ENCODE measurements around the gene WFS1.

Gene WFS1

GRCh38 chr4:6233929-6234328 lies 35.7 kb upstream of the WFS1 start:
- DNase-seq (ENCODE audit: low read depth in 1 of 2, low spot score in 1 of 2), result no peak

DNA sequence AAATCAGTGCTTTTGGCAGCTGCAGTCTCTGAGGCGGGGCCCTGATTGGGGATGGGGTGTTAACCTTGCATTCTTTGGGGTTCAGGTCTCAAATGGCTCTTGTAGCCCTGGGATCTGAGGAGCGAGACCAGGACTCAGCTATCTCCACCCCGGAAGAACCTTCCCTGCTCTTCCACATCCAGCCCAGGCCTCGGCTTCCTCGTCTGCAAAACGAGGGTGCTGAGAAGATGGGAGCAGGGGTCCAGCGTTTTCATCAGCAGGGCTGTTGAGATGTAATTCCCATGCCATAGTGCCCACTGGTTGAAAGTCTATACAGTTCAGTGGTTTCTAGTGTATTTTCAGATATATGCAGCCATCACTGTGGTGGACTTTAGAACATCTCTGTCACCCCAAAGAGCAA lies 34.6 kb upstream of the WFS1 start:
- DNase-seq (ENCODE audit: low read depth in 1 of 2, low spot score in 1 of 2), result no peak

- no peak for DNase-seq (ENCODE audit: low read depth in 1 of 2, low spot score in 1 of 2)
Measured at GRCh38 chr4:6235901-6236640, 33.6 kb upstream of the WFS1 start.

- DNase-seq (ENCODE audit: low read depth in 1 of 2, low spot score in 1 of 2), result no peak
Measured at GRCh38 chr4:6236816-6237390, 32.7 kb upstream of the WFS1 start.

DNA sequence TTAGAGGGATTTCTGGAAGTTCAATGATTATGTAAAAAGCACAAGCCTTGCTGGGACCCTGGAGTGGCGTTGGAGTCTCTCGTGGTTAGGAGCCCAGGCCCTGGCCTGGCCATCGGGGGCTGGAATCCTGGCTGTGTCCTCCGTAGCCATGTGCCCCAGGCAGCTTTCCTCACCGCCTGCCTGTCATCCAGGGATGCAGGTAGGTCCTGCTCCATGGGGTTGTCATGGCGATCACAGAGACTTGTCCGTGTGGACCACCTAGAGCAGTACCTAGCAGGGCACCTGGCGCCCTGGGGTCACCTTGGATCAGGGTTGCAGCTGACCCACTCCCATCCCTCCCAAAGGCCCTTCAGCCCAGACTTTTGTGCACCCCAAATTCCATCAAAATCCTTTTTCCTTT lies 30.2 kb upstream of the WFS1 start:
- DNase-seq (ENCODE audit: low read depth in 1 of 2, low spot score in 1 of 2), result no peak

DNA sequence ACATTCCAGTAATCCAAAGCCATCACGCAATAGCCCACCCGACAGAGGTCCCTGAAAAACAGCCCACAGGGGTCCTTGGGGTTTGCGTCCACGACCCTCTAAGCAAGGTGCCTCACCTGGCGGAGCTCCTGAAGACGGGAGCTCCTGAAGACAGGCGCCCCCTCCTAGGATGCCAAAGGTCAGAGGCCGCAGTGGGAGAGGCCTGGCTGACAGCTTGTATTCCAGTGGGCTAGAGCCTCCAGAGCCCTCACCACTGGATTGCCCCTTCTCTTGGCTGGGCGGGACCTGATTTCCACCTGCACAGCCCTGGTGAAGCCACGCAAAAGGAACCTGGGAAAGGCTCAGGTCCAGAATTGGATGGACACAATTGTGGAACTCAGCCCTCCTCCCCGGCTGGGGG lies 29.7 kb upstream of the WFS1 start:
- no peak for DNase-seq (ENCODE audit: low read depth in 1 of 2, low spot score in 1 of 2)

- DNase-seq (ENCODE audit: low read depth in 1 of 2, low spot score in 1 of 2), result no peak
Measured at GRCh38 chr4:6241062-6241845, 28.4 kb upstream of the WFS1 start.

DNA sequence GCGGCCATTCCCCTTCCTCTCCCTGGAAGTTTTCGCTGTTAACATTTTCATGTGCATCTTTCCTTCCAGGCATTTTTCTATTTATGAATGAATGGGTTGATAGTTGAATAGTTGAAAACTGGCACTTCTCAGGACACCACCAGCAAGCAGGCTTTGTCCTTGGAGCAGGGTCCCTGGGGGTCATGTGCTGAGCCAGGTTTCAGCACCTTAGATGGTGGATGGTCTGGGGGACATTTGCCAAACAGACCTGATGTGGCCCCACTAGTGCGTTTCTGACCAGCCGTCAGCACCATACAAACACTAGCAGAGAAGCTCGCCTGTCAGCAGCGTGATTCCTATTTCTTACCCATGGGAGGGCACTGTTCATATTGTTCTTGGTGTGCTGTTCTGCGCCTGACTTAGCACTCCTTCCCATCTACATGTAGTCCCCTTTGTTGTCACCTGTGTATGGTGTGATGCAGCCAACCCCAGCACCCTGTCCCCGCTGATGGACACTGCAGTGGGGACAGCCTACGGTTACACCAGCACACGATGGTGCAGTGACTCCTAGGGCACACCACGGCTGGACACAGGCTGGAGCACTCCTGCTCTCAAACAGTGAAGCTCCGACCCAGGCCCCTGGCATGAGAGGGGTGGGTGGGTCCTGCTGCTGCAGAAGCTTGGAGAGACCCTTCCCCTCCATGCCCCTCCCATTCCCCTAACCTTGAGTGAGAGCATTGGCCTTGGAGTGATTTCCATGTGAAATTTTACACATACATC lies 27.2 kb upstream of the WFS1 start:
- DNase-seq (ENCODE audit: low read depth in 1 of 2, low spot score in 1 of 2), result no peak

DNA sequence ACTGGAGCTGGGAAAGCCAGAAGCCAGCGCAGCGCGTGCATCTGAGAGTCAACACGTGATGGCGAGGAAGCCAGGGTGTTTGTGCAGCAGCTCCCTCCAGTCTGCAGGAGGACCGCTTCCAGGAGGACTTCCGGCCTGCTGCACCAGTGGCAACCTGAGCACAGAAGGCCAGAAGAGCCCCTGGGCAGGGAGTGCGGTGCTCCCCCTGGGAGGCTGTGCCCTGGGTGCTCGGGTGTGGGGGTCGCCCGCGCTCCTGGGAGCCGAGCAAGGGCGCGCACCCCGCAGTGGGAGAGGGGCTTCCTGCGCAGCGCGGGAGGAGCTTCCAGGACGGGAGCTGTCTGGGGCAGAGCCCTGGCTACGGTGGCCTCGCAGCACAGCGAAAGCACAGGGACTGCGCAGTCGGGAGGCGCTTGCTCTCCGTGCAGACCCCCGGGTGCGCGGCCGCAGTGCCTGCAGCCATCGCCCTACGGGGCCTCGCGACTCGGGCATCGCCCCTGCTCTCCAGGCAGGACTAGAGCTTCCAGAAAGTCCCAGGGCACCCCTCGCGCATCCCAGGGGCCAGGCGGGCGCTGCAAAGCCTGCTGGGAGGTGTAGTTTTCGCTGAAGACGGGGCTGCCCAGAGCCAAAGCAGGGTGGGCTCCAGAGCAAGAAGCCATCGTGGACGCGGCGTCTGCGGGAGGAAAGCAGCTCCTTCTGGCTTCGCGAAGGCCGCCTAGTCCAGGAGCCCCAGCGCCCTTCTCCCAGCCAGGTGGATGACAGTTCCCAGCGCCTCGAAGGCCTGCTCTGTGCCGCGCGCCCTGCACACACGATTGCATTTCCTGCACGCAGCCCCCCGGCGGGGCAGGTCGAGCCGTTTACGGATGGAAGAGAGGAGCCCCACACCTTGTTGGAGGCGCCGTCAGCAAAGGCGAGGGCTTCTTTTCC lies 24.1 kb upstream of the WFS1 start:
- DNase-seq (ENCODE audit: low read depth in 1 of 2, low spot score in 1 of 2), result no peak

DNA sequence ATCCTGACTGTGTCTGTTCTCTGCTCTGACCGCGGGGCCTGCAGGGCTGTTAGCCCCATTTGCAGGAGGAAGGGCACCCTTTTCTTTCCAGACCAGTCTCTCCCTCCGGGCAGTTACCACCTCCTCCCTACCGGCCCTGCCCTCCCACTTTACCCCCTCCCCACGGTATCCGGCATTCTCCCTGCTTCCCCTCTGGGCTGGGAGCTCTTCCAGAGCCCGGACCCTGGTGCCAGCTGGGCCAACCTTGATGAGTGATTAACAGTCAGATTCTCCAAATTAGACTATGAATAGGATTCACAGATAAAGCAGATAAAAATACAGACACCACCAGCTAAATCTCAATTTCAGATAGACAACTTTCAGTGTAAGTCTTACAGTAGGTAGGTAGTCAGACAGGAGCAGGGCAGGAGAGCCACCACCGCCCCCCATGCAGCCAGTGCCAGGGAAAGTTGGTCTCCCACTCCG lies 23.4 kb upstream of the WFS1 start:
- DNase-seq (ENCODE audit: low read depth in 1 of 2, low spot score in 1 of 2), result no peak

- DNase-seq (ENCODE audit: low read depth in 1 of 2, low spot score in 1 of 2), result no peak
Measured at GRCh38 chr4:6248394-6248793, 21.3 kb upstream of the WFS1 start.

DNA sequence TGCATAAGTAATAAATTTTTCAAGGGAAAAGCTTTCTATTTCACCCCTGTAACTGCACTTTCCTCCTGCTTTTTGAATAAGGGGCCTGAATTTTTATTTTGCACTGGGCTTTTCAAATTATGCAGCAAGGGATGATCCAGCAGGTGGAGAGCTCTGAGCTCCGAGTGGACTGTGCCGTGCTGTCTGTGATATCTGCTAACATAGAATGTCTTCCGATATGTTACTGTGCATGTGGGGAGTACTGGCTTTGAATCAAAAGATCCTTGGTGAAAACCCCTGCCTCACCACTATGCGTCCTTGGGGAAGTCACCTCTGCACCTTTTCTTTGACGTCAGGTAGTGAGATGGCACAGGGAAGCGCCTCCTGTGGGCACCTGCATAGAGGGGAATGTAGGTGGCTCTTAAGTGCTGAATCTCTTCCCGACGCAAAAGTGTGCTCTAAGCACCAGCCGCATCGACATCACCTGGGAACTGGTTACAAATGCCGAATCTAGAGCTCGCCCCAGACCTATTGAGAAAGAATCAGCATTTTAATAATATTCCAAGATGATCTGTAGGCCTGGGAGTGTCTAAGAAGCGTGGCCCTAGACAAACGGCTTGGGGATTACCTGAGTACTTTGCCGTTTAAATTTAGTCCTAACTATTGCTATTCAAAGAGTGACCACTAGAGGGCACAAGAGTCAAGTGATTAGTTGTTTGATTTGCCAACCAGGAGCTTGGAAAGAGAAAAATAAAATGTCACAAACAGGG lies 19.2 kb upstream of the WFS1 start:
- no peak for DNase-seq (ENCODE audit: low read depth in 1 of 2, low spot score in 1 of 2)

DNA sequence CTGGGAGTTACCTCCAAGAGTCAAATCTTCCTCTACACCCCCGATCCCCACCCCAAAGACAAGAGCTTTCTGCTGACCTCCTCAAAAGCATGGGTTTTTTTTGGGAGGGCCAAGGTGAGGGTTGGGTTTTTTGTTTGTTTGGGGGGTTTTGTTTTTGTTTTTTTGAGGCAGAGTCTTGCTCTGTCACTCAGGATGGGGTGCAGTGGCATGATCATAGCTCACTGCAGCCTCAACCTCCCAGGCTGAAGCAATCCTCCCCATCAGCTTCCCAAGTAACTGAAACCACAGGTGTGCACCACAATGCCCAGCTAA lies 18.7 kb upstream of the WFS1 start:
- no peak for DNase-seq (ENCODE audit: low read depth in 1 of 2, low spot score in 1 of 2)

DNA sequence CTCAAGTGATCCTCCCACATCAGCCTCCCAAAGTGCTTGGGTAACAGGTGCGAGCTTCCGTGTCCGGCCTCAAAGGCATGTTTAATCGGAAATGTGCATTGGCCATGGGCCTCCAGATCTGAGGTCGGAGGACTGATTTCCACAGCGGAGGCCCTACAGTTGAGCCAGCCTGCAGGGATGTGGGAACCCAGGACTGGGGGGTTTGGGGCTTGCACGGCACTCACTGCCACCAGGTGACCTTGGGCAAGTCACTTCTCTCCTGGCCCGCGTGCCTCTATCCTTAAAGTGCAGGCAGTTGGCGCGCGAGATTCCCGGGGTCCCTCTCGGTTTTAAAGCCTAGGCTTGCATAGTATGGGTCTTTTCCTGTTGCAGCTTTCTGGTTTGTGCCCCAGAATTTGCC lies 18.3 kb upstream of the WFS1 start:
- no peak for DNase-seq (ENCODE audit: low read depth in 1 of 2, low spot score in 1 of 2)

DNA sequence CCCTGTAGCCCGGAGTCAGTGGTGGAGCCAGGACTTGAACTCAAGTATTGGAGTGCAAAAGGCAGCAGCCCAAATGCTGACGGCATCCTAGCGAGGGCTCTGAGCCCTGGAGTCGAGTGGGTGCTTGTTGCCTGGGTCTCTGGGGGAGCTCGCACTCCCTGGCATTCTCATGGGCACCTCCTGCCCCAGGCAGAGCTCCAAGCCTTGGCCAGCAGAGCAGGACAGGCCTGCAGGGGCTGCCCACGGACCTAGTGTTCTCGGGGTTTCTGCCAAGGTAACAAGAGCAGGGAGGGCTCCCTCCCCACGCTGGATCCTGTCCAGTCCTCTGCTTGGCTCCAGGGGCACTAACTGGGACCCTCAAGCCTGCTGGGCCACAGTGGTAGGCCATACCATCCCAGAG lies 17.6 kb upstream of the WFS1 start:
- DNase-seq (ENCODE audit: low read depth in 1 of 2, low spot score in 1 of 2), result no peak

GRCh38 chr4:6253111-6253510 lies 16.5 kb upstream of the WFS1 start:
- DNase-seq (ENCODE audit: low read depth in 1 of 2, low spot score in 1 of 2), result no peak

- no peak for DNase-seq (ENCODE audit: low read depth in 1 of 2, low spot score in 1 of 2)
Measured at GRCh38 chr4:6253961-6254360, 15.7 kb upstream of the WFS1 start.

DNA sequence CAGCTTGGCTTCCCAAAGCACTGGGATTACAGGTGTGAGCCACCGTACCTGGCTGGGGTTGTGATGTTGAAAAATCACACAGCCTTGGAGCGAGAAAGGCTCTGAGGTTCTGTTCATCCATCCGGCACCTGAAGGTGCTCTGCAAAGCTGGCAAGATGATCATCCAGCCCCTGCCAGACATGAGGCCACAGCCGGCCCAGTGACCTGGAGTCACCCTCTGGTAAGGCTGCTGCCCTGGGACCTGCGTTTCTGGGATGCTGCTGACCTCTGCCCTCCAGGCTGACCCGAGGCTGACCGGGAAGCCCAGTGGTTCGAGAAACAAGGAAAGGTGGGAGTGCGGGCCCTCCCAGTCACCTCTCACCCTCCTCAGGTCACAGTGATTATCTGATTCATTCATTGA lies 13.5 kb upstream of the WFS1 start:
- no peak for DNase-seq (ENCODE audit: low read depth in 1 of 2, low spot score in 1 of 2)

- no peak for DNase-seq (ENCODE audit: low read depth in 1 of 2, low spot score in 1 of 2)
Measured at GRCh38 chr4:6257247-6258025, 12.2 kb upstream of the WFS1 start.

Measured in stimulated activated CD4-positive, alpha-beta T cell treated with anti-CD3 and anti-CD28 coated beads, Interleukin-15, amount 100 ng/mL, for 1 hour (primary cell).